GM21619 (cell line): ENCODE results near the gene TSPAN15.
"Not testable (repeated sequence)": the region's sequence is repeated elsewhere in the genome, so short reads cannot be mapped to it uniquely, and the experiment has no call there.

Experiments
- ATAC-seq: cut with Tn5 transposase; IDR thresholded peaks from one replicate; pipeline ENCODE4 v1.9.1; 2021; ENCODE audit not compliant: unreplicated experiment

TSPAN15 gene

GRCh38 chr10:69533658-69534057, 82.4 kb downstream of the TSPAN15 start:
- no peak for ATAC-seq

- not testable (repeated sequence) for ATAC-seq
These were observed 85.3 kb downstream of the TSPAN15 start for GRCh38 chr10:69536521-69536920.

GRCh38 chr10:69537449-69537848, 86.2 kb downstream of the TSPAN15 start:
- no peak for ATAC-seq

DNA sequence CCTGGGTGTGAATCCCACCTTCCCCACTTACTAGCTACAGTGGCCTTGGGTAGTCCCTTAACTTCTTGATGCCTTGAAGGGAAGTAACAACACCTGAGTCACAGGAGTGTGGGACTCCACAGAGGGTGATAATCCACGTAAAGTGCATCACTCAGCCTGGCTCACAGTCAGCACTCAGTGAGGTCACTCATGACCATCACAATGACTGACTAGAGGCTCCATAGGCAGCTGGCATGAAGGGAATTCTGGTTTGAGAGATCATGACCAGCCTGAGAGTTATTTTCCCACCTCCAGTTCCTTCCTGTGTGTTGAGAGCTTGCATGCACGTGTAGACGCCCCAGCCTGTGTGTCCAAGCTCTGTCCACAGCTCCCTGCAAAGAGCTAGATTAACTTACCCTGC, 87.2 kb downstream of the TSPAN15 start:
- ATAC-seq: no peak

GRCh38 chr10:69541463-69541862, 90.2 kb downstream of the TSPAN15 start:
- no peak for ATAC-seq

- no peak for ATAC-seq
These were observed 98.7 kb downstream of the TSPAN15 start for GRCh38 chr10:69549959-69550358.

DNA sequence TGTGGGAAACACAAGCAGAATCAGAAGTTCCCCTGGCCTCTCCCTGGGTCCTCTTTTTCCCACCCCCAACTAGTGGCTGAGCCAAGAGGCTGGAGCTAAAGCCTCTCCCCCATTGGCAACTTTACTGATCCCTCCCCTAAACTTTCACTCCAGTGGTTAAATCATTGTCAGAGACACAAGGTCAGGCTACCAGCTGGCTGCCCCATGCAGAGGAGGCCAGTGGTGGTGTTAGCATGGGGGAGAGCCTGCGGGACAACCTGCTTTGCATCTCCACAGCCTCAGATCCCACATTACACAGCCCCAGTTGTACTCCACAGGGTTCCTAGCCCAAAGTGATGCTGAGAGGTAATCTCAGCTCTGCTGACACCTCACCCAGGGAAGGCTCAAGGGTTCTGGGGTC, 101.0 kb downstream of the TSPAN15 start:
- no peak for ATAC-seq

GRCh38 chr10:69553328-69553727, 102.1 kb downstream of the TSPAN15 start:
- ATAC-seq: no peak

DNA sequence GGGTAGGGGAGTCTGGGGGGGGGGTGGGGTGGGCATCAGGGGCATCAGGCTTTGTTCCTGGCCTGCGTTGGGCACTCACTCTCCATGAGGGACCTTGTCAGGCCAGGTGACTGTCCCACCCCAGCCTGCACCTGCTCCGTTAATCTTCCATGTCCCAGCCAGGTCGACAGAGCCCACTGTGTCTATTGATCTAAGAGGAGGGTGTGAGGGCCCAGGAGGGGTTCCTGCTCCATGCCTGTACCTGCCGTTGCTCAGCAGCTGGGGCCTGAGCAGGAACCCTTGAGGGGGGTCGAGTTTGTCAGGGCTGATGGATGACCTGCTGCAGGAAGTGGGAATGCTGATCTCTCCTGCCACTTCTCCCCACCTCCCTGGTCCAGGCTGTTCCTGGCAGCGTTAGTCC, 103.3 kb downstream of the TSPAN15 start:
- ATAC-seq: no peak
